Measurements from ENCODE around the gene LIN7A. TPM values are rescaled to one million over a fixed set of nuclear protein-coding genes. Genes with fewer than 3 reads are reported as not detected.

Gene LIN7A
- total RNA-seq, 4 donors from 2014 or later = 7.4 to 31.0 (median 9.0) TPM

GRCh38 chr12:80845639-80846038 is 92.1 kb downstream of the LIN7A start:
- Histone ChIP-seq H3K27me3 (no peaks in the 10 kb centered on the region), H3K4me3 (no peak overlapping the region), H3K4me1 (no peaks in the 10 kb centered on the region), H3K36me3 (no peaks in the 10 kb centered on the region), H3K9me3 (no peaks in the 10 kb centered on the region), H3K27ac (no peak overlapping the region)
- DNase-seq = no peak
- in situ Hi-C loops (cut with MboI; ENCODE audit: low pct_ligation_motif_present in 1 of 4, low pct_unique_long_range_greater_than_20kb in 1 of 4, low sequenced_read_pairs in 3 of 4) = no loop called here
- TF ChIP-seq CTCF (IDR thresholded peaks at IDR 0.05) (no peak), POLR2A (IDR thresholded peaks at IDR 0.05) (no peak), EP300 (IDR thresholded peaks at IDR 0.05; ENCODE audit: low read depth) (no peak), POLR2AphosphoS5 (IDR thresholded peaks at IDR 0.05) (no peak)
- intact Hi-C loops (cut with DNase I; ENCODE audit: low total_unique reads) = no loop called here
- 64 to 67% methylated on average over 5 of the region's 5 CpGs for WGBS, 2 donors (ENCODE audit: low coverage in 1 of 2)

GRCh38 chr12:80843969-80844368 is 93.8 kb downstream of the LIN7A start:
- no peaks in the 10 kb centered on the region for H3K4me1 ChIP-seq
- no peaks in the 10 kb centered on the region for H3K27me3 ChIP-seq
- no peaks in the 10 kb centered on the region for H3K36me3 ChIP-seq
- intact Hi-C loops (cut with DNase I; ENCODE audit: low total_unique reads) (no loop called here), in situ Hi-C loops (cut with MboI; ENCODE audit: low pct_ligation_motif_present in 1 of 4, low pct_unique_long_range_greater_than_20kb in 1 of 4, low sequenced_read_pairs in 3 of 4) (no loop called here)
- 56 to 76% methylated on average over 1 of the region's 1 CpG for WGBS, 2 donors (ENCODE audit: low coverage in 1 of 2)
- H3K27ac ChIP-seq = no peak overlapping the region
- H3K9me3 ChIP-seq = no peaks in the 10 kb centered on the region
- TF ChIP-seq POLR2A (IDR thresholded peaks at IDR 0.05) (no peak), EP300 (IDR thresholded peaks at IDR 0.05; ENCODE audit: low read depth) (no peak), CTCF (IDR thresholded peaks at IDR 0.05) (no peak), POLR2AphosphoS5 (IDR thresholded peaks at IDR 0.05) (no peak)
- H3K4me3 ChIP-seq = no peak overlapping the region
- DNase-seq = no peak

GRCh38 chr12:80838708-80839107 is 99.0 kb downstream of the LIN7A start:
- in situ Hi-C loops (cut with MboI; ENCODE audit: low pct_ligation_motif_present in 1 of 4, low pct_unique_long_range_greater_than_20kb in 1 of 4, low sequenced_read_pairs in 3 of 4) = no loop called here
- H3K4me3 ChIP-seq = no peak overlapping the region
- intact Hi-C loops (cut with DNase I; ENCODE audit: low total_unique reads) = no loop called here
- no peak overlapping the region for H3K27ac ChIP-seq
- H3K9me3 ChIP-seq = no peaks in the 10 kb centered on the region
- no peaks in the 10 kb centered on the region for H3K27me3 ChIP-seq
- DNase-seq = no peak
- TF ChIP-seq EP300 (IDR thresholded peaks at IDR 0.05; ENCODE audit: low read depth) (no peak), POLR2AphosphoS5 (IDR thresholded peaks at IDR 0.05) (no peak), CTCF (IDR thresholded peaks at IDR 0.05) (no peak), POLR2A (IDR thresholded peaks at IDR 0.05) (no peak)
- 53 to 80% methylated on average over 1 of the region's 1 CpG for WGBS, 2 donors (ENCODE audit: low coverage in 1 of 2)
- no peaks in the 10 kb centered on the region for H3K4me1 ChIP-seq
- no peaks in the 10 kb centered on the region for H3K36me3 ChIP-seq

- no peak for TF ChIP-seq POLR2A (IDR thresholded peaks at IDR 0.05)
- TF ChIP-seq EP300 (IDR thresholded peaks at IDR 0.05; ENCODE audit: low read depth) = no peak
- no peak for TF ChIP-seq CTCF (IDR thresholded peaks at IDR 0.05)
- TF ChIP-seq POLR2AphosphoS5 (IDR thresholded peaks at IDR 0.05) = no peak
- in situ Hi-C loops (cut with MboI; ENCODE audit: low pct_ligation_motif_present in 1 of 4, low pct_unique_long_range_greater_than_20kb in 1 of 4, low sequenced_read_pairs in 3 of 4) (no loop called here), intact Hi-C loops (cut with DNase I; ENCODE audit: low total_unique reads) (no loop called here)
- 64 to 85% methylated on average over 1 to 4 of the region's 4 CpGs for WGBS, 2 donors (ENCODE audit: low coverage in 1 of 2)
- no peaks in the 10 kb centered on the region for H3K27me3 ChIP-seq
- no peak for DNase-seq
- no peaks in the 10 kb centered on the region for H3K4me1 ChIP-seq
- H3K4me3 ChIP-seq = no peak overlapping the region
- H3K36me3 ChIP-seq = no peaks in the 10 kb centered on the region
- H3K9me3 ChIP-seq = no peaks in the 10 kb centered on the region
- no peak overlapping the region for H3K27ac ChIP-seq
These were observed 99.6 kb downstream of the LIN7A start for GRCh38 chr12:80838024-80838658.

Measured in transverse colon (tissue), 4 donors.